SKM-1 (cell line): ENCODE measurements around the gene ACSM6.

ENCODE experiments used
- DNase-seq: peaks from one replicate; lab custom pipeline; 2025; ENCODE audit not compliant: unreplicated experiment; lab: John Stamatoyannopoulos, UW

The ACSM6 gene

GRCh38 chr10:95267251-95267650 lies 73.2 kb downstream of the ACSM6 start:
- no peak for DNase-seq

- DNase-seq = no peak
Measured at GRCh38 chr10:95268438-95268837, 74.4 kb downstream of the ACSM6 start.

GRCh38 chr10:95273393-95274312 lies 79.6 kb downstream of the ACSM6 start:
- no peak for DNase-seq

GRCh38 chr10:95275726-95276366 lies 81.8 kb downstream of the ACSM6 start:
- DNase-seq = no peak

- no peak for DNase-seq
Measured at GRCh38 chr10:95276367-95277200, 82.5 kb downstream of the ACSM6 start.

- DNase-seq = no peak
Measured at GRCh38 chr10:95277201-95277570, 83.1 kb downstream of the ACSM6 start.

- DNase-seq = no peak
Measured at GRCh38 chr10:95277614-95278013, 83.6 kb downstream of the ACSM6 start.
